Activated CD4-positive, alpha-beta memory T cell treated with anti-CD3 and anti-CD28 coated beads for 36 hours (primary cell): ENCODE data around the gene ILDR1. TPM values are rescaled to one million over a fixed set of nuclear protein-coding genes. Genes with fewer than 3 reads are reported as not detected.
A peak's percentile ranks its signal among the peaks of the same experiment; 100 is the strongest.
"Not testable (repeated sequence)": the region's sequence is repeated elsewhere in the genome, so short reads cannot be mapped to it uniquely, and the experiment has no call there.

Experiments
- CTCF ChIA-PET: fragments of 350-600 bp; sonication (Branson Sonifier 250); formaldehyde crosslinking; loops from one replicate; lab custom pipeline; 2021; ENCODE audit warnings: antibody characterized with exemption, inconsistent platforms; lab: Charles Lee
- POLR2A ChIA-PET: fragments of 350-600 bp; sonication (Branson Sonifier 250); formaldehyde crosslinking; loops from one replicate; lab custom pipeline; 2021; ENCODE audit warnings: antibody characterized with exemption; lab: Charles Lee
- DNase-seq: peaks from one replicate; pipeline ENCODE4 v3.0.0-alpha.2; 2020
- H3K27ac Mint-ChIP-seq: one replicate; pipeline ENCODE4 v1.8.0; 2021; ENCODE audit warnings: mixed read lengths
- H3K27me3 Mint-ChIP-seq: one replicate; pipeline ENCODE4 v1.8.0; 2021; ENCODE audit warnings: mixed read lengths
- H3K36me3 Mint-ChIP-seq: one replicate; pipeline ENCODE4 v1.8.0; 2021; ENCODE audit warnings: mixed read lengths
- H3K4me1 Mint-ChIP-seq: one replicate; pipeline ENCODE4 v1.8.0; 2021; ENCODE audit warnings: low read depth, mixed read lengths
- H3K4me3 Mint-ChIP-seq: one replicate; pipeline ENCODE4 v1.8.0; 2021; ENCODE audit warnings: mild to moderate bottlenecking, mixed read lengths
- H3K9me3 Mint-ChIP-seq: one replicate; pipeline ENCODE4 v1.8.0; 2021; ENCODE audit warnings: mixed read lengths
- intact Hi-C: fragments of 100-400 bp; cut with micrococcal nuclease; formaldehyde crosslinking; loops from one replicate; pipeline ENCODE4 v1.15.1; 2023
- total RNA-seq, 2 experiments: library from RNA; stranded (reverse); gene quantifications; one replicate each; pipeline ENCODE4 v1.2.3, GENCODE V29; 2021

The ILDR1 gene
- under 1 TPM; 0.26 to 0.41 TPM for total RNA-seq

DNA sequence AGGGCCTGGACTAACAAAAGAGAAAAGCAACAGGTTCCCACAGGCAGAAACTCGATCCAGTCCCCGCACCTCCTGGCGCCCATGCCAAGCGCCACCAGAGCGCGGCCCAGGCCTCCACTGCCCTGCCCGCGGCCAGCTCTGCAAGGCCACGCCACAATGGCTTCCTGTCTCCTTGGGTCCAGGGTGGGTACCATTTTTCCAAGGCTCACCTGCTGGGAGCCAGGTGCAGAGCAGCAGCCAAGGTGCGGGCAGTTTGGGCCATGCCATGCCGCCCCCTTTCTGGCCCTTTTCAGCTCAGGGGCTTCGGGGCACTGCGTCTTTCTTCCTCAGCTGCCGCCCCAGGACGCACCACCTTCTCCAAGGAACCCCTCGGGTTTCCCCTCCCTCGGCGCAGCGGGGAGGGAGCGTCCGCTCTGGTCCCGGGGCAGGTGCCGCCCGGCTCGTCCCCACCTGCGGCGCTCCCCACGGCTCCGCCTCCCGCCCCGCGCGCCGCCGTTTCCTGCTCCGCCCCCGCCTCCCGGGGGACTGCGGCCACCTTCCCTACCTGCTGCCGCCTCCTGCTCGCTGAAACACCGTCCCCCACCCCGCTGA is at the start of gene ILDR1:
Gene ILDR1, minus strand, starts transcription at position 437 of the 591 bp plus-strand sequence. Its CDS starts 170 bp downstream, at position 267.
- Mint-ChIP-seq H3K36me3 (no peaks in the 10 kb centered on the region), H3K27ac (no peak within 1 kb of the TSS), H3K9me3 (no peaks in the 10 kb centered on the region), H3K4me1 (peaks cover 2% of the 10 kb centered on the region), H3K27me3 (peaks cover 27% of the 10 kb centered on the region), H3K4me3 (peak within 1 kb of the TSS; percentile 24)
- intact Hi-C loops: no loop called here
- DNase-seq: peak; percentile 33
- ChIA-PET CTCF (no interaction called here), POLR2A (interaction anchor here (0.6 kb wide), 1 partner anchor 778 kb away, joined by 3 read pairs; no protein-coding TSS in a partner anchor)

- Mint-ChIP-seq H3K36me3 (no peaks in the 10 kb centered on the region), H3K27ac (no peak overlapping the region), H3K4me1 (peaks cover 11% of the 10 kb centered on the region), H3K4me3 (no peak overlapping the region), H3K27me3 (no peaks in the 10 kb centered on the region), H3K9me3 (no peaks in the 10 kb centered on the region)
- no peak for DNase-seq
- ChIA-PET CTCF (interaction anchor here (0.6 kb wide), 1 partner anchor 226 kb away, joined by 4 read pairs; no protein-coding TSS in a partner anchor), POLR2A (no interaction called here)
- intact Hi-C loops: no loop called here
Measured at GRCh38 chr3:122067588-122068240, 45.7 kb upstream of the ILDR1 start.

DNA sequence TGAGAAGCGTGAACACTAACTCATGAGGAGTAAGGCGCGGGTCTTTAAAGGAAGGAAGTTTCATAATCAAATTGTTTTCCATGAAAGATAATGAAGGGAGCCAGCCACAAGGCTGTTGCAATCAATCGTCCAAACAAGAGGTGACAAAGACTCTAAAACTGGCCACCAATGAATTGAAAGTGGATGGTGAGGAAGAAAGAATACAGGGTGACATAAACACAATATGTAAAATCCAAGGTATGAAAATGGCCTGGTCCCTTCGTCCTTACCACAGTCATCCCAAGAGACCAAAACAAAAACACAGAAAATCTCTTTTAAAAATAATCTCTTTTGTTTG is 45.1 kb upstream of the ILDR1 start:
- intact Hi-C loops: no loop called here
- peaks cover 11% of the 10 kb centered on the region for H3K4me1 Mint-ChIP-seq
- ChIA-PET POLR2A (no interaction called here), CTCF (interaction anchor here (0.6 kb wide), 1 partner anchor 225 kb away, joined by 4 read pairs; no protein-coding TSS in a partner anchor)
- H3K27me3 Mint-ChIP-seq: no peaks in the 10 kb centered on the region
- H3K9me3 Mint-ChIP-seq: no peaks in the 10 kb centered on the region
- H3K36me3 Mint-ChIP-seq: no peaks in the 10 kb centered on the region
- DNase-seq: no peak
- H3K27ac Mint-ChIP-seq: no peak overlapping the region
- no peak overlapping the region for H3K4me3 Mint-ChIP-seq

DNA sequence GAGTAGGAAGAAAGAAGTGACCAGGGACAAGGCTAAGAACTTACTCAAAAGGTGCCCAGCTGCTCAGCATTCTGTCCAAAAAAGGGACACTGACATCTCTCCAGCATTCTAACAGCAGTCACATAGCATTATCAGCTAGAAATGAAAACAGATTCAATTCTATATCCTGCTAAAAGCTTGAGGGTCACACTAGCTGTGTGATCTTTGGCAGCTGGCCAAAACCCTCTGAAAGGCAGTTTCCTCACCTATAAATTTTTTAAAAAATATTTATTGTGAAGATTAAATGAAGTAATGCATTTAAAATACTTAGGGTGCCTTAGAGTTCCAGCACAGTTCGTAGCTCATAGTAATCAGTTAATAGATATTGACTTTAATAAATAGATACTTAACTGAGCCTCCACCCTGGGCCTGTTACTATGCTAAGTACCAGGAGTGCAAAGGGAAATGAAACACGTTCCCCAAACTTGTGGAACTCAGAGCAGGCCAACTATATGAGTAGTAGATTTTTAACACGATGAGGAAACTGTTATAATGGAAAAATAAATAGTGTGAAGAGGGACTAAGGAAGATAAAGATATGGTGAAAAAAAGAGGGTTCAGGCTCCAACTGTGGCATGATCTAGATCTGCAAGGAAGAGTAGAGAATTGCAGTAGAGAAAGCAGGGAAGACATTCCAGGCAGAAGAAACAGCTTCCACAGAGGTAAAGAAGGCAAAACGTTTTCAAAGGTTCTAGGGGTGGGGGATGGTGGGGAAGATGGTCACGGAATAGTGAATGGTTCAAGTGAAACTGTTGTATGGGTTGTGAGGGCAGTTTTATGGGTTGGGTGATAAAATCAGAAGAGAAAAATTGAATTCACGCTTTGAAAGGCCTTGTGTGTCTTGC is 44.5 kb upstream of the ILDR1 start:
- ChIA-PET CTCF (no interaction called here), POLR2A (no interaction called here)
- Mint-ChIP-seq H3K27me3 (no peaks in the 10 kb centered on the region), H3K4me1 (peaks cover 11% of the 10 kb centered on the region), H3K36me3 (no peaks in the 10 kb centered on the region), H3K4me3 (no peak overlapping the region), H3K9me3 (no peaks in the 10 kb centered on the region), H3K27ac (no peak overlapping the region)
- DNase-seq: no peak
- intact Hi-C loops: no loop called here

GRCh38 chr3:122064326-122064725 is 42.3 kb upstream of the ILDR1 start:
- H3K36me3 Mint-ChIP-seq: no peaks in the 10 kb centered on the region
- peaks cover 11% of the 10 kb centered on the region for H3K4me1 Mint-ChIP-seq
- H3K27me3 Mint-ChIP-seq: no peaks in the 10 kb centered on the region
- DNase-seq: no peak
- H3K27ac Mint-ChIP-seq: no peak overlapping the region
- no peak overlapping the region for H3K4me3 Mint-ChIP-seq
- ChIA-PET CTCF (interaction anchor here (0.7 to 1.6 kb wide), 2 partner anchors 37 to 184 kb away, joined by 3 read pairs; no protein-coding TSS in a partner anchor), POLR2A (no interaction called here)
- H3K9me3 Mint-ChIP-seq: no peaks in the 10 kb centered on the region
- intact Hi-C loops: no loop called here

DNA sequence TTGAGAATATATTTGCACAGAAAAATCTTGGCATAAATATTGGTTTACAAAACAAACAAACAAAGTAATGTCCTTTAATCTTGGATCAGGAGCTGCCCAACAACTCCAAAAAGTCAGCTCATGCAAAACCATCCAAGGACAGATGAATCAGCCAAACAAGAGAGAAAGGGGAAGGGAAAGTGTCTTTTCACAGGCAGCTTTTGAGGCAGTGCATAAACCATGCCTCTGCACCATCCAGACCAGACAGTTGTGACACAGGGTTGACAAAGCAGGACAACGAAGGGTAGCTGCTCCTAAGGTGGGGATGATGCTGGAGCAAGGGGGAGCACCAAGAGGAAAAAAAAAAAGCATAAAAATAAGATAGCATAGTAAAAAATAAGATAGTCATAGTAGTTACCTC is 41.9 kb upstream of the ILDR1 start:
- ChIA-PET CTCF (interaction anchor here (0.7 kb wide), 1 partner anchor 184 kb away, joined by 3 read pairs; no protein-coding TSS in a partner anchor), POLR2A (no interaction called here)
- no peak for DNase-seq
- H3K27me3 Mint-ChIP-seq: peaks cover 2% of the 10 kb centered on the region
- no peaks in the 10 kb centered on the region for H3K36me3 Mint-ChIP-seq
- H3K9me3 Mint-ChIP-seq: no peaks in the 10 kb centered on the region
- intact Hi-C loops: no loop called here
- H3K4me3 Mint-ChIP-seq: no peak overlapping the region
- H3K4me1 Mint-ChIP-seq: peaks cover 11% of the 10 kb centered on the region
- H3K27ac Mint-ChIP-seq: no peak overlapping the region

DNA sequence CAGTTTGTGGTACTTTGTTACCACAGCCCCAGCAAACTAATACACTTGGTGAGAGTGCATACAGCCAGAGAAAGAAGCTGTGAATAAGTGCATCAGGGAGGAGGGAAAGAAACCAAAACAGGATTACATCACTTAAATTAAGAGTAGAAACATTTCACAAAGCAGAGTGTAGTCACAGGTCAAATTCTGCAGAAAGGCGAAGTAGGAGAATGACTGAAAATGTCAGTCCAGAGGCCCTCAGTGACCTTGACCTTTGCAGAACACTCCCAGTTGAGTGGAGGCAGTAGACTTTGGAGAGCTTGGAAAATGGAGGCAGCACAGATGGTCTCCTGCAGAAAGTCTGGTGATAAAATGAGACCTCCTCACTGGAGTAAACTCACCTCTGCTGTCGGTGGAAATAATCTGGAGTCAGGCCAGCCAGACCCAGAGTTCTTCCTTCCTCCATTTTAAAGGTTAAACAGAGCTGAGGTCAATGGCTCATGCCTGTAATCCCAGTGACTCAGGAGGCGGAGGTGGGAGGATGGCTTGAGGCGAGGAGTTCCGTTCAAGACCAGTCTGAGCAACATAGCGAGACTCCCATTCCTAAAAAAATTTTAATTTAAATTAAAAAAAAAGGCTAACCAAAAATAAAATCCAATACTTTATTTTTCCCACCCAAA is 38.1 kb upstream of the ILDR1 start:
- Mint-ChIP-seq H3K27me3 (peaks cover 12% of the 10 kb centered on the region), H3K9me3 (no peaks in the 10 kb centered on the region), H3K27ac (no peak overlapping the region), H3K36me3 (no peaks in the 10 kb centered on the region), H3K4me3 (no peak overlapping the region), H3K4me1 (no peaks in the 10 kb centered on the region)
- POLR2A ChIA-PET: no interaction called here
- no peak for DNase-seq
- CTCF ChIA-PET: no interaction called here
- intact Hi-C loops: no loop called here

DNA sequence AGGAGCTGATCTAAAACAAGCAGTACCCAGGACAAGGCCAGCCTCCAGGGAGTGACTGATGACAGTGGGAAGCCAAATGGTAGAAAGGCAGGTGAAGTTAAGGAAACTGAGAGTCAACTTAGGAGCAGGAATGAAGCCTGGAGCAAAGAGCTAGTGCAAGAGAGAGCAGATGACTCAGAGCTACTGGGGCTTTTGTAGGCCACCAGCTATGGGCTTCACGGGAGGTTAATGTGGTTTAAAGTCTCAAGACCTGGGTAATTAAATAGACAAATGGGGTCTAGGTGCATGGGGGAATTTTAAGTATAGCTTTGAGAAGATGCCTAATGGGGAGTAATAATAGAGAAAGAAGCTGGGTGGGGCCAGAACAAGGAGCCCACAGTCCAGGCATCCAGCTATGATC is 36.2 kb upstream of the ILDR1 start:
- ChIA-PET POLR2A (no interaction called here), CTCF (no interaction called here)
- Mint-ChIP-seq H3K4me1 (no peaks in the 10 kb centered on the region), H3K27ac (no peak overlapping the region), H3K9me3 (no peaks in the 10 kb centered on the region), H3K4me3 (no peak overlapping the region), H3K36me3 (no peaks in the 10 kb centered on the region), H3K27me3 (peaks cover 22% of the 10 kb centered on the region)
- DNase-seq: no peak
- intact Hi-C loops: no loop called here

DNA sequence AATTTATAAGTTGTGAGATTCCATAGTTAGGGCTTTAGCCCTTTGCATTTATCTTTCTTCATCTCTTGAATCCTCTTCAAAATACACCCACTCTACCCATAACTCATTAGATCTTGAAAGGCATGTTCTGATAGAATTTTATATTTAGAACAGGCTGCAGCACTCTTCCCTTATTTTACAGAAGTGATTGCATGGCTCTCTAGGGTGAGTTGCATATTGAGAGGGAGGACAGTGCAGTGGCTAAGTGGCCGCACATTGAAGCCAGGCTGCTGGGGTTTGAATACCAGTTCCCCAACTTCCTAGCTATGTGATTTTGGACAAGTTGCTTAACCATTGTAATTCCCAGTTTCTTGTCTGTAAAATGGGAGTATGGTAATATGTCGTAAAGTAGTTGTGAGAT is 35.6 kb upstream of the ILDR1 start:
- ChIA-PET CTCF (no interaction called here), POLR2A (no interaction called here)
- no peak for DNase-seq
- no peaks in the 10 kb centered on the region for H3K9me3 Mint-ChIP-seq
- no peak overlapping the region for H3K4me3 Mint-ChIP-seq
- peaks cover 26% of the 10 kb centered on the region for H3K27me3 Mint-ChIP-seq
- no peak overlapping the region for H3K27ac Mint-ChIP-seq
- intact Hi-C loops: no loop called here
- no peaks in the 10 kb centered on the region for H3K4me1 Mint-ChIP-seq
- H3K36me3 Mint-ChIP-seq: no peaks in the 10 kb centered on the region

DNA sequence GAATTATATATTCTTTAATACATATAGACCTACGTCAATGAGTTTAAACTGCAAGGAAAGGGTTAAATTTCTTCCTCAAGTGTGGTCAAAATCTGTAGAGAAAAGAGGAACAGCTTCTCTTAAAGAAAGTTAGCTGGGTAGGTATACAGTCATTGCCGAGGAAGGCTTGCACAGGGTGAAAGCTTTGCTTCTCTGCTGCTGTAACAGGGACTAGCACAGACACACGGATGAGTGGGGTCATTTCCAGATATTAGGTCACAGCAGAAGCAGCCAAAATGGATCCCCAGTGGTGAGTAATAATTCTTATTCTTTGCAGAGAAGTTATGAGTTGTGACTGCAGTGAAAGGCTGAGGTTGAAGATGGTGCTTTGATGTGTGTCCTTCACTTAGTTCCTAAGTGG is 33.2 kb upstream of the ILDR1 start, which contains the start of gene CD86:
Gene CD86, plus strand, starts transcription at position 148 of the 400 bp plus-strand sequence. Its CDS starts 128 bp downstream, at position 276.
- intact Hi-C loops: no loop called here

GRCh38 chr3:122052968-122053367 is 30.9 kb upstream of the ILDR1 start:
- no peak for DNase-seq
- H3K9me3 Mint-ChIP-seq: peaks cover under 1% of the 10 kb centered on the region
- ChIA-PET CTCF (no interaction called here), POLR2A (no interaction called here)
- no peaks in the 10 kb centered on the region for H3K36me3 Mint-ChIP-seq
- H3K27me3 Mint-ChIP-seq: peaks cover 29% of the 10 kb centered on the region
- intact Hi-C loops: no loop called here
- no peak overlapping the region for H3K4me3 Mint-ChIP-seq
- no peaks in the 10 kb centered on the region for H3K4me1 Mint-ChIP-seq
- H3K27ac Mint-ChIP-seq: no peak overlapping the region

More for the DNA sequence above, 33.2 kb upstream of the ILDR1 start, which contains the start of gene CD86:
- Mint-ChIP-seq H3K4me3 (no peak within 1 kb of the TSS), H3K27ac (no peak within 1 kb of the TSS), H3K36me3 (no peaks in the 10 kb centered on the region), H3K27me3 (peaks cover 34% of the 10 kb centered on the region), H3K9me3 (no peaks in the 10 kb centered on the region), H3K4me1 (no peaks in the 10 kb centered on the region)
- CTCF ChIA-PET: no interaction called here
- POLR2A ChIA-PET: no interaction called here
- no peak for DNase-seq

DNA sequence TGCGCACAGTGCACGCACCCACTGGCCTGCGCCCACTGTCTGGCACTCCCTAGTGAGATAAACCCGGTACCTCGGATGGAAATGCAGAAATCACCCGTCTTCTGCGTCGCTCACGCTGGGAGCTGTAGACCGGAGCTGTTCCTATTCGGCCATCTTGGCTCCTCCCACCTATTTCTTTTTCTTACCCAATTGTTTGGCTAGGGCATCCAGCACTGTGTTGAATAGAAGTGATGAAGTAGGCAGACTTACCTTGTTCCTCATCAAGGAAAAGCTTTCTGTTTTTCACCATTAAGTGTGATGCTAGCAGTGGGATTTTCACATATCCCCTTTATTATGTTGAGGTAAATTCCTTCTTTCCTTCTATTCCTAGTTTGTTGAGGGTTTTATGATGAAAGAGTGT is 25.7 kb upstream of the ILDR1 start:
- H3K36me3 Mint-ChIP-seq, H3K4me1 Mint-ChIP-seq, intact Hi-C loops, H3K4me3 Mint-ChIP-seq, CTCF ChIA-PET, POLR2A ChIA-PET, DNase-seq, H3K9me3 Mint-ChIP-seq, H3K27ac Mint-ChIP-seq: not testable (repeated sequence)
- peaks cover 12% of the 10 kb centered on the region for H3K27me3 Mint-ChIP-seq
